K562 (cell line): ENCODE measurements around the gene INPP4B. TPM values are rescaled to one million over a fixed set of nuclear protein-coding genes. Genes with fewer than 3 reads are reported as not detected.

Experiments
- FOXA3 ChIP-seq, 2 experiments: fragments of 450-650 bp in 1 of 2; sonication (generic) in 1 of 2; formaldehyde crosslinking; IDR thresholded peaks in 1 of 2; conservative IDR thresholded peaks in 1 of 2; 2 replicates each; pipeline versions ENCODE4 v1.4.0 to v1.8.0; 2020 to 2022; ENCODE audit warnings: mild to moderate bottlenecking in 2 of 2, missing genetic modification reagents in 1 of 2
- FOXP1 ChIP-seq: sonication (generic); formaldehyde crosslinking; IDR thresholded peaks from 2 replicates; pipeline ENCODE4 v1.8.0; 2022; ENCODE audit warnings: mild to moderate bottlenecking, missing genetic modification reagents
- SMAD3 ChIP-seq: fragments of 450-650 bp; formaldehyde crosslinking; conservative IDR thresholded peaks from 2 replicates; pipeline ENCODE4 v1.4.0; 2020; ENCODE audit warnings: mild to moderate bottlenecking
- polyA plus RNA-seq, 8 experiments: library from polyadenylated mRNA; depleted of rRNA in 4 of 8; stranded (reverse) in 5 of 8; unstranded in 3 of 8; fragments of >200 nt; fragmentation: Nextera tagmentation in 2 of 8; fragmentation: Illumina TruSeq in 1 of 8; extraction: Ambion mirVana in 2 of 8; extraction: Trizol in 1 of 8; gene quantifications; 2 replicates each; pipeline versions ENCODE4 v1.2.1 to v1.2.3, GENCODE V29; 2011 to 2014; ENCODE audit warnings: inconsistent platforms in 1 of 8, missing spikeins in 1 of 8
- total RNA-seq, 7 experiments: library from RNA; depleted of rRNA in 6 of 7; stranded (reverse); fragments of >200 nt in 6 of 7; fragmentation: Illumina TruSeq in 2 of 7; extraction: Trizol in 2 of 7; gene quantifications; 2 replicates each; pipeline versions ENCODE4 v1.2.1 to v1.2.3, GENCODE V29; 2011 to 2021; ENCODE audit warnings: low replicate concordance in 1 of 7
- TF ChIP-seq, protein P1 (sequence below): fragments of 450-650 bp; IDR thresholded peaks from 2 replicates; pipeline ENCODE4 v1.6.1; 2016; ENCODE audit warnings: low read depth

The INPP4B gene
- total and polyA plus RNA-seq, 9 of the 15 experiments (the other 6 are each of a cell fraction or from before 2014, with no cell fraction given) = 0.04 to 0.11 TPM; not detected in 7

DNA sequence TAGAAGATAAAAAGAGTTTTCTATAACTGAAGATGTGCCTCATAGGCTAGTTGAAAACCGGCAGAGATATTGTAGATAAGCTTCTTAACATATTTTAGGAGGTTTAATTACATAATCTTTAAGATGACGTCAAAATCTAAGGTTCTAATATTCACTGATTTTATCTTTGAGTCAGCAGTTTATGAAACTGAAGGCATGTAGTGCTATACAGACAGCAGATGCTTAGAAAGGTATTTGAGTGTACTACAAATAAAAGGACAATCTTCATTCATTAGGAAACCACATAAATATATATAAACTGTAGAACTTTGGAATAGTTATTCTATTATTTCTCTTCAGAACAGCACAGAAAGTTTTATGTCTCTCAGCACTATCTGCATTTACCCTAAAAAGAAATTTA is 704.9 kb downstream of the INPP4B start (continued):
- no peak for TF ChIP-seq FOXA3 (CRISPR knock-in tag; conservative IDR thresholded peaks at IDR 0.05 in 1 of 2, IDR thresholded peaks at IDR 0.05 in 1 of 2)
- TF ChIP-seq SMAD3 (CRISPR knock-in tag) = no peak
- TF ChIP-seq, protein P1, sequence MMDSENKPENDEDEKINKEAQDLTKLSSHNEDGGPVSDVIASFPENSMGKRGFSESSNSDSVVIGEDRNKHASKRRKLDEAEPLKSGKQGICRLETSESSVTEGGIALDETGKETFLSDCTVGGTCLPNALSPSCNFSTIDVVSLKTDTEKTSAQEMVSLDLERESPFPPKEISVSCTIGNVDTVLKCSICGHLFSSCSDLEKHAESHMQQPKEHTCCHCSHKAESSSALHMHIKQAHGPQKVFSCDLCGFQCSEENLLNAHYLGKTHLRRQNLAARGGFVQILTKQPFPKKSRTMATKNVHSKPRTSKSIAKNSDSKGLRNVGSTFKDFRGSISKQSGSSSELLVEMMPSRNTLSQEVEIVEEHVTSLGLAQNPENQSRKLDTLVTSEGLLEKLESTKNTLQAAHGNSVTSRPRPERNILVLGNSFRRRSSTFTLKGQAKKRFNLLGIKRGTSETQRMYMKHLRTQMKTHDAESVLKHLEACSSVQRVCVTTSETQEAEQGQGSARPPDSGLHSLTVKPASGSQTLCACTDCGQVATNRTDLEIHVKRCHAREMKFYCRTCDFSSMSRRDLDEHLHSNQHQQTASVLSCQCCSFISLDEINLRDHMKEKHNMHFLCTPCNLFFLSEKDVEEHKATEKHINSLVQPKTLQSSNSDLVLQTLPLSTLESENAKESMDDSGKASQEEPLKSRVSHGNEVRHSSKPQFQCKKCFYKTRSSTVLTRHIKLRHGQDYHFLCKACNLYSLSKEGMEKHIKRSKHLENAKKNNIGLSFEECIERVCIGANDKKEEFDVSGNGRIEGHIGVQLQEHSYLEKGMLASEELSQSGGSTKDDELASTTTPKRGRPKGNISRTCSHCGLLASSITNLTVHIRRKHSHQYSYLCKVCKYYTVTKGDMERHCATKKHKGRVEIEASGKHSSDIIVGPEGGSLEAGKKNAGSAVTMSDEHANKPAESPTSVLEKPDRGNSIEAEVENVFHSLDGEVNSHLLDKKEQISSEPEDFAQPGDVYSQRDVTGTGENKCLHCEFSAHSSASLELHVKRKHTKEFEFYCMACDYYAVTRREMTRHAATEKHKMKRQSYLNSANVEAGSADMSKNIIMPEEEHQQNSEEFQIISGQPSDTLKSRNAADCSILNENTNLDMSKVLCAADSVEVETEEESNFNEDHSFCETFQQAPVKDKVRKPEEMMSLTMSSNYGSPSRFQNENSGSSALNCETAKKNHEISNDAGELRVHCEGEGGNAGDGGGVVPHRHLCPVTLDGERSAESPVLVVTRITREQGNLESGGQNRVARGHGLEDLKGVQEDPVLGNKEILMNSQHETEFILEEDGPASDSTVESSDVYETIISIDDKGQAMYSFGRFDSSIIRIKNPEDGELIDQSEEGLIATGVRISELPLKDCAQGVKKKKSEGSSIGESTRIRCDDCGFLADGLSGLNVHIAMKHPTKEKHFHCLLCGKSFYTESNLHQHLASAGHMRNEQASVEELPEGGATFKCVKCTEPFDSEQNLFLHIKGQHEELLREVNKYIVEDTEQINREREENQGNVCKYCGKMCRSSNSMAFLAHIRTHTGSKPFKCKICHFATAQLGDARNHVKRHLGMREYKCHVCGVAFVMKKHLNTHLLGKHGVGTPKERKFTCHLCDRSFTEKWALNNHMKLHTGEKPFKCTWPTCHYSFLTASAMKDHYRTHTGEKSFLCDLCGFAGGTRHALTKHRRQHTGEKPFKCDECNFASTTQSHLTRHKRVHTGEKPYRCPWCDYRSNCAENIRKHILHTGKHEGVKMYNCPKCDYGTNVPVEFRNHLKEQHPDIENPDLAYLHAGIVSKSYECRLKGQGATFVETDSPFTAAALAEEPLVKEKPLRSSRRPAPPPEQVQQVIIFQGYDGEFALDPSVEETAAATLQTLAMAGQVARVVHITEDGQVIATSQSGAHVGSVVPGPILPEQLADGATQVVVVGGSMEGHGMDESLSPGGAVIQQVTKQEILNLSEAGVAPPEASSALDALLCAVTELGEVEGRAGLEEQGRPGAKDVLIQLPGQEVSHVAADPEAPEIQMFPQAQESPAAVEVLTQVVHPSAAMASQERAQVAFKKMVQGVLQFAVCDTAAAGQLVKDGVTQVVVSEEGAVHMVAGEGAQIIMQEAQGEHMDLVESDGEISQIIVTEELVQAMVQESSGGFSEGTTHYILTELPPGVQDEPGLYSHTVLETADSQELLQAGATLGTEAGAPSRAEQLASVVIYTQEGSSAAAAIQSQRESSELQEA = no peak
- TF ChIP-seq FOXP1 (CRISPR knock-in tag) = no peak
